ENCODE data around the gene ITLN2. TPM values are rescaled to one million over a fixed set of nuclear protein-coding genes. Genes with fewer than 3 reads are reported as not detected.
"Not testable (repeated sequence)": the region's sequence is repeated elsewhere in the genome, so short reads cannot be mapped to it uniquely, and the experiment has no call there.

Gene ITLN2
- total and polyA plus RNA-seq, 8 donors = 0.37 to 4.2 TPM; not detected in 6

DNA sequence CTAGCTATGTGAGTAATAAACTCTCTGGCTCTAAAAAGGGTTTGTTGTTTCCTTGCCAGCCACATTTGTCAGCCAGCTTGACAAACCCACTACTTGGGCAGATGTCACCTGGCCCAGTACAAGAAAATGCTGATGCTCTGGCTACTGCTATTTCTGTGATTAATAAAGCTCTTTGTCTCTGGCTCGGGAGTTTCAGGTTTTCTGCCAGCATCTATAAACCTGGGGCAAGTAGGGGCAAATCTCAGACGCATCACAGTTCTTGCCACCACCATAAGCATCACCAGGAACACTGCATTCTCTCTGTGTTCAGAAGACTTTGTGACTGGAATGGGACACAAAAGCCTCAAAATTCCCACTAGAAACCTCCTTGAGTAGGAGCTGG, 2.5 kb downstream of the ITLN2 start:
- no peak overlapping the region for H3K27ac ChIP-seq
- no peaks in the 10 kb centered on the region for H3K9me3 ChIP-seq
- no peak for TF ChIP-seq EP300 (IDR thresholded peaks at IDR 0.05)
- TF ChIP-seq POLR2AphosphoS5 (IDR thresholded peaks at IDR 0.05) = no peak
- no peak for TF ChIP-seq POLR2A (IDR thresholded peaks at IDR 0.05)
- TF ChIP-seq, protein P1, sequence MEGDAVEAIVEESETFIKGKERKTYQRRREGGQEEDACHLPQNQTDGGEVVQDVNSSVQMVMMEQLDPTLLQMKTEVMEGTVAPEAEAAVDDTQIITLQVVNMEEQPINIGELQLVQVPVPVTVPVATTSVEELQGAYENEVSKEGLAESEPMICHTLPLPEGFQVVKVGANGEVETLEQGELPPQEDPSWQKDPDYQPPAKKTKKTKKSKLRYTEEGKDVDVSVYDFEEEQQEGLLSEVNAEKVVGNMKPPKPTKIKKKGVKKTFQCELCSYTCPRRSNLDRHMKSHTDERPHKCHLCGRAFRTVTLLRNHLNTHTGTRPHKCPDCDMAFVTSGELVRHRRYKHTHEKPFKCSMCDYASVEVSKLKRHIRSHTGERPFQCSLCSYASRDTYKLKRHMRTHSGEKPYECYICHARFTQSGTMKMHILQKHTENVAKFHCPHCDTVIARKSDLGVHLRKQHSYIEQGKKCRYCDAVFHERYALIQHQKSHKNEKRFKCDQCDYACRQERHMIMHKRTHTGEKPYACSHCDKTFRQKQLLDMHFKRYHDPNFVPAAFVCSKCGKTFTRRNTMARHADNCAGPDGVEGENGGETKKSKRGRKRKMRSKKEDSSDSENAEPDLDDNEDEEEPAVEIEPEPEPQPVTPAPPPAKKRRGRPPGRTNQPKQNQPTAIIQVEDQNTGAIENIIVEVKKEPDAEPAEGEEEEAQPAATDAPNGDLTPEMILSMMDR (IDR thresholded peaks at IDR 0.05) = no peak
- no peak for DNase-seq
- WGBS, 5 donors = 65 to 87% (median 77%) methylated on average over 2 of the region's 2 CpGs
- intact Hi-C loops (cut with DNase I; ENCODE audit: low total_unique reads) = loop anchor here (10.0 kb wide), 2 partner anchors 87 to 117 kb away; partner anchors contain the start of gene CD244
- no peak overlapping the region for H3K4me3 ChIP-seq
- no peaks in the 10 kb centered on the region for H3K27me3 ChIP-seq
- H3K36me3 ChIP-seq = no peaks in the 10 kb centered on the region
- H3K4me1 ChIP-seq = peaks cover 0 to 19% (median 0%) of the 10 kb centered on the region in 4 donors

DNA sequence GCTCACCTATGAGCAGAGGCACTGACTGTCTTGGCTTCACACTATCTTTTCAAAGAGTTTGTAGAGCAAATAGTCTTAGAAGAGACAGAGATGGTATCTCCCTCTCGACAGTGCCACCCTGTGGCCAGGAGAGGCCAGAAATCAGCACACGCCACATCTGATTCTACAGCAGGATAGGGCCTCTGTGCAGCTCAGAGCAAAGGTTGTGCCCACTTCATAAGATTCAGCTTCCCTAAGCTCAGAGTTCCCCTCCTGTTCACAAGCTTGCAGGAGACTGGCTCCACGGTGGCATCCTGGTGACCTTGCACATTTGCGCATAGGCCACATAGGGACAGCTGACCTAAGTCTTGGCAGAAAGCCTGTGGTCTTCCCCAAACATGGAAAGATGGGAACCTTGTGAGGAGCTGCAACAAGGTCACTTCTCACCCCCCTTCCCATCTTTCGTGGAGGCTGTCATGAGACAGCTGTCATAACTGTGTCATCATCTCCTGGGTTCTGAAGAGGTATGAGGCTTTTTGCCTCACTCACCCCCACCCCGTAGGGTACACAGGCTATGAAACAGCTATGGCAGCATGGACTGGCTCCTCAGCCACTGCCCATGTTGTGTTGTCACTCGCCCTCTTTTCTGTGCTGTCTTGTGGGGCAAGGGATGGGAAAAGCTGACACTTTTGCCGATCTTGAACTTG, 3.0 kb downstream of the ITLN2 start:
- no peak overlapping the region for H3K27ac ChIP-seq
- peaks cover 0 to 24% (median 0%) of the 10 kb centered on the region in 4 donors for H3K4me1 ChIP-seq
- H3K27me3 ChIP-seq = no peaks in the 10 kb centered on the region
- intact Hi-C loops (cut with DNase I; ENCODE audit: low total_unique reads) = loop anchor here (10.0 kb wide), 2 partner anchors 87 to 117 kb away; partner anchors contain the start of gene CD244
- TF ChIP-seq EP300 (IDR thresholded peaks at IDR 0.05) (no peak), POLR2AphosphoS5 (IDR thresholded peaks at IDR 0.05) (no peak)
- TF ChIP-seq, protein P1 (IDR thresholded peaks at IDR 0.05) = peak in 5 of 7 experiments; percentile 29 to 81 (median 61)
- no peaks in the 10 kb centered on the region for H3K9me3 ChIP-seq
- WGBS, 5 donors = 43 to 70% (median 54%) methylated on average over 6 to 8 of the region's 8 CpGs
- no peaks in the 10 kb centered on the region for H3K36me3 ChIP-seq
- peak; percentile 82 to 85 for DNase-seq
- H3K4me3 ChIP-seq = no peak overlapping the region

DNA sequence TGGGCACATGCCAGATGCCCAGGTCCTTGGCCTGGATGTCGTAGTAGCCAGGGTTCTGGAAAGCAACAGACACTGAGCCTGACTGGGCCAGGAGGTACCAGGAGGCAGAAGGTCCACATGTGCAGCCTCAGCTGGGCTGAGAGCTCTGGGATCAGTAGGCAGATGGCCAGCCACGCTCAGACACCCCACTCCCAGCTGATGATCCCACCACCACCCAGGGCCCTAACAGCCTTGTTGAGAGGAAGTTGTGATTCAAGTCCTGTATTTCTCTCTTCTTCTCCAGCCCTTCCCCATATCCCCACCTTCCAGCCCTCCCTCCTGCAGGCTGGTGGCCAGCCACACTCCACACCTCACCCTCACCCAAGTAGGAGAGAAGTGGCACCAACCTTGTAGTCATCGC, 4.0 kb downstream of the ITLN2 start:
- Histone ChIP-seq H3K27me3 (no peaks in the 10 kb centered on the region), H3K4me3 (no peak overlapping the region), H3K4me1 (peaks cover 0 to 25% (median 0%) of the 10 kb centered on the region in 4 donors), H3K27ac (no peak overlapping the region), H3K36me3 (no peaks in the 10 kb centered on the region), H3K9me3 (no peaks in the 10 kb centered on the region)
- WGBS, 5 donors = 83 to 100% (median 95%) methylated on average over 2 to 3 of the region's 3 CpGs
- no peak for TF ChIP-seq POLR2A (IDR thresholded peaks at IDR 0.05)
- no peak for TF ChIP-seq POLR2AphosphoS5 (IDR thresholded peaks at IDR 0.05)
- TF ChIP-seq EP300 (IDR thresholded peaks at IDR 0.05) = no peak
- TF ChIP-seq, protein P1 (IDR thresholded peaks at IDR 0.05) = no peak
- intact Hi-C loops (cut with DNase I; ENCODE audit: low total_unique reads) = loop anchor here (10.0 kb wide), 2 partner anchors 86 to 116 kb away; partner anchors contain the start of gene CD244
- no peak for DNase-seq

DNA sequence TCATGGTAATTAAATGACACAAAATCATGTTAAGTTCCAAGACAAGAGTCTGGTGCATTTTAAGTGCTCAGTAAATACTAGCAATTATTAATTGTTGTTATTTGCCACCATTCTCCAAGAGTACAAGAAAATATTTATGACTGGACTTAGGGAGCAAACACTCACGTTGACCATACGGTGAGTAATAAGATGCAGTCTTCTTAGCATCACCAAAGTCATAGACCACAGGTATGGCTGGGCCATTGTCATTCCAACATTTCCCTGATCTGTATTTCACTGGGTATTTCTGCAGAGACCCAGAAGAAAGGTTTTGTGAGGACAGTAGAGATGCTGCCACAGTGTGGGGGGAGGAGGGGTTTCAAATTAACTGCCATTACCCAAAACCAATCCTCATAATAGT, 4.7 kb downstream of the ITLN2 start:
- Histone ChIP-seq H3K27ac (no peak overlapping the region), H3K4me3 (no peak overlapping the region), H3K4me1 (peaks cover 0 to 25% (median 0%) of the 10 kb centered on the region in 4 donors), H3K27me3 (no peaks in the 10 kb centered on the region), H3K9me3 (no peaks in the 10 kb centered on the region), H3K36me3 (no peaks in the 10 kb centered on the region)
- intact Hi-C loops (cut with DNase I; ENCODE audit: low total_unique reads) = loop anchor here (10.0 kb wide), 2 partner anchors 85 to 115 kb away; partner anchors contain the start of gene CD244
- DNase-seq = no peak
- 86 to 100% (median 88%) methylated on average over 2 of the region's 2 CpGs for WGBS, 5 donors
- TF ChIP-seq, protein P1 (IDR thresholded peaks at IDR 0.05) = no peak
- TF ChIP-seq EP300 (IDR thresholded peaks at IDR 0.05) = no peak
- no peak for TF ChIP-seq POLR2A (IDR thresholded peaks at IDR 0.05)
- no peak for TF ChIP-seq POLR2AphosphoS5 (IDR thresholded peaks at IDR 0.05)

DNA sequence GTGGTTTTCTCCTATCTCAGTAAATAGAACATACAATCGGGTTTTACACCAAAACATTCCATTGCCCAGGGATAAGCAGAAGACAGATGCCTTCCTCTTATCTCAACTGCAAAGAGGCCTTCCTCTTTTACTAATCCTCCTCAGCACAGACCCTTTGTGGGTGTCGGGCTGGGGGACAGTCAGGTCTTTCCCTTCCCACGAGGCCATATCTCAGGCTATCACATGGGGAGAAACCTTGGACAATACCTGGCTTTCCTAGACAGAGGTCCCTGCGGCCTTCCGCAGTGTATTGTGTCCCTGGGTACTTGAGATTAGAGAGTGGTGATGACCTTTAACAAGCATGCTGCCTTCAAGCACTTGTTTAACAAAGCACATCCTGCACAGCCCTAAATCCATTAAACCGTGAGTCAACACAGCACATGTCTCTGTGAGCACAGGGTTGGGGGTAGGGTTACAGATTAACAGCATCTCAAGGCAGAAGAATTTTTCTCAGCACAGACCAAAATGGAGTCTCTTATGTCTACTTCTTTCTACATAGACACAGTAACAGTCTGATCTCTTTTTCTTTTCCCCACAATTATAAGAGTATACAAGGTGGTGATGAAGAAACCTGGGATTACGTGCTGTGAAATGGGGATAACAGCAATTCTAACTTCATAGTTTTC, 5.3 kb downstream of the ITLN2 start:
- H3K4me3 ChIP-seq; H3K9me3 ChIP-seq; H3K36me3 ChIP-seq; intact Hi-C loops (cut with DNase I; ENCODE audit: low total_unique reads); H3K27me3 ChIP-seq; DNase-seq; H3K27ac ChIP-seq: not testable (repeated sequence)
- peaks cover 0 to 25% (median 0%) of the 10 kb centered on the region in 4 donors for H3K4me1 ChIP-seq
- WGBS, 5 donors = 30 to 71% (median 42%) methylated on average over 6 to 7 of the region's 7 CpGs

DNA sequence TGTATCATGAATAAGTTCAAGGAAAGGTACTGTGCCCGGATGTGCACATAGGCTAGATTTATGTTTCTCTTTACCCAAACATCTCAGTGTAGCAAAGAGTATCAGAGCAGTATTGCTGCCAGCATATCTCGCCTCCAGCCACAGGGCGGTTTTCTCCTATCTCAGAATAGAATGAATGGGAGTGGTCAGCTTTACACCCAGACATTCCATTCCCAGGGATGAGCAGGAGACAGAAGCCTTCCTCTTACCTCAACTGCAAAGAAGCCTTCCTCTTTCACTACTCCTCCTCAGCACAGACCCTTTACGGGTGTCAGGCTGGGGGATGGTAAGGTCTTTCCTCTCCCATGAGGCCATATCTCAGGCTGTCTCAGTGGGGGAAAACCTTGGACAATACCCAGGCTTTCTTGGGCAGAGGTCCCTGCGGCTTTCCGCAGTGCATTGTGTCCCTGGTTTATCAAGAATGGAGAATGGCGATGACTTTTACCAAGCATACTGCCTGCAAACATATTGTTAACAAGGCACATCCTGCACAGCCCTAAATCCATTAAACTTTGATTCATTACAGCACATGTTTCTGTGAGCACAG, 7.3 kb downstream of the ITLN2 start:
- 24 to 46% (median 35%) methylated on average over 7 of the region's 7 CpGs for WGBS, 5 donors
- H3K27ac ChIP-seq; DNase-seq; intact Hi-C loops (cut with DNase I; ENCODE audit: low total_unique reads); H3K36me3 ChIP-seq; H3K4me3 ChIP-seq; H3K27me3 ChIP-seq; H3K9me3 ChIP-seq: not testable (repeated sequence)
- peaks cover 0 to 25% (median 0%) of the 10 kb centered on the region in 4 donors for H3K4me1 ChIP-seq

DNA sequence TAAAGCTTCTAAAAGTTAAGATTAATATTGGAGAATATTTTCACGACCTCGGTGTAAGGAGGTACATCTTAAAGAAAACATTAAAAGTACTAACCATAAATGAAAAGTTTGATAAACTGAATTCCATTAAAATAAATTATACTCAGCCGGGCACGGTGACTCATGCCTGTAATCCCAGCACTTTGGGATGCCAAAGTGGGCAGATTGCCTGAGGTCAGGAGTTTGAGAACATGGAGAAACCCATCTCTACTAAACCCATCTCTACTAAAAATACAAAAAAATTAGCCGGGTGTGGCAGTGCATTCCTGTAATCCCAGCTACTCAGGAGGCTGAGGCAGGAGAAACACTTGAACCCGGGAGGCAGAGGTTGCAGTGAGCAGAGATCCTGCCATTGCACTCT, 8.7 kb downstream of the ITLN2 start:
- H3K27me3 ChIP-seq; H3K9me3 ChIP-seq; H3K36me3 ChIP-seq; intact Hi-C loops (cut with DNase I; ENCODE audit: low total_unique reads); H3K4me3 ChIP-seq; DNase-seq; H3K27ac ChIP-seq: not testable (repeated sequence)
- WGBS, 5 donors = 72 to 90% (median 85%) methylated on average over 6 of the region's 6 CpGs
- peaks cover 0 to 15% (median 0%) of the 10 kb centered on the region in 4 donors for H3K4me1 ChIP-seq
